HCT116 (cell line): ENCODE data around the gene PLA2G4B. TPM values are rescaled to one million over a fixed set of nuclear protein-coding genes. Genes with fewer than 3 reads are reported as not detected.

ENCODE experiments used
- ATAC-seq: fragments of 200-7000 bp; cut with Tn5 transposase; 2 replicates; pipeline ENCODE4 v1.9.1; 2020; ENCODE audit warnings: mild to moderate bottlenecking, moderate library complexity
- BruUV-seq: library from RNA; stranded (reverse); fragments of 400-500 nt; replicated peaks from 2 replicates; lab custom pipeline; 2021; lab: Mats Ljungman, UMichigan
- CTCF ChIA-PET: fragments of 300-600 bp; sonication (Branson Sonifier 250); formaldehyde crosslinking; loops from one replicate; lab custom pipeline; 2021; ENCODE audit warnings: antibody characterized with exemption; lab: Charles Lee
- POLR2A ChIA-PET: fragments of 300-600, 350-600 bp; sonication (Branson Sonifier 250); formaldehyde crosslinking; loops from one replicate; lab custom pipeline; 2021; ENCODE audit warnings: antibody characterized with exemption; lab: Charles Lee
- RAD21 ChIA-PET, 2 experiments: fragments of 300-600 bp; sonication (Branson Sonifier 250); formaldehyde crosslinking; loops; one replicate each; lab custom pipeline; 2023; ENCODE audit warnings: low total read pairs in 2 of 2; ENCODE audit not compliant: uncharacterized antibody in 2 of 2, unreplicated experiment in 2 of 2, low non-redundant PET in 1 of 2; lab: Charles Lee
- DNase-seq: peaks from one replicate; pipeline ENCODE4 v3.0.0-alpha.2; 2010; ENCODE audit warnings: low read depth, low spot score
- H2AFZ ChIP-seq: fragments of 200-600 bp; shearing (Covaris generic), sonication (generic); 2 replicates; pipeline ENCODE4 v1.6.1; 2017; ENCODE audit warnings: low read depth, mixed run types, mixed read lengths, antibody characterized with exemption, low read length; ENCODE audit not compliant: poor library complexity, severe bottlenecking
- H3K27ac ChIP-seq: 2 replicates; pipeline ENCODE4 v1.5.1; 2012; ENCODE audit warnings: low read depth, low read length
- H3K27me3 ChIP-seq: fragments of 200-600 bp; sonication (generic); 2 replicates; pipeline ENCODE4 v1.6.1; 2016; ENCODE audit warnings: mixed run types, low read length, mixed read lengths; ENCODE audit not compliant: insufficient read depth
- H3K36me3 ChIP-seq, 2 experiments: fragments of 200-500 bp in 1 of 2; fragments of 200-600 bp in 1 of 2; sonication (Bioruptor generic) in 1 of 2; sonication (generic) in 1 of 2; 2 replicates each; pipeline versions ENCODE4 v1.5.1 to v1.6.1; 2014 to 2016; ENCODE audit warnings: low read length in 2 of 2, inconsistent platforms in 1 of 2, mixed read lengths in 1 of 2, mixed run types in 1 of 2; ENCODE audit not compliant: insufficient read depth in 2 of 2, control insufficient read depth in 1 of 2
- H3K4me1 ChIP-seq, 2 experiments: fragments of 200-600 bp in 1 of 2; sonication (generic) in 1 of 2; 2 replicates each; pipeline versions ENCODE4 v1.5.1 to v1.6.1; 2012 to 2017; ENCODE audit warnings: low read length in 2 of 2, inconsistent platforms in 1 of 2, mild to moderate bottlenecking in 1 of 2, mixed read lengths in 1 of 2, mixed run types in 1 of 2, moderate library complexity in 1 of 2; ENCODE audit not compliant: insufficient read depth in 2 of 2, control insufficient read depth in 1 of 2
- H3K4me2 ChIP-seq: fragments of 200-600 bp; sonication (generic); 2 replicates; pipeline ENCODE4 v1.6.1; 2017; ENCODE audit warnings: mixed run types, low read length, mixed read lengths
- H3K4me3 ChIP-seq, 2 experiments: fragments of 200-600 bp in 1 of 2; sonication (generic) in 1 of 2; replicated peaks in 1 of 2; 2 replicates each; pipeline ENCODE4 v1.5.1; 2011 to 2016; ENCODE audit warnings: low read length in 2 of 2, control low read depth in 1 of 2, low read depth in 1 of 2, mild to moderate bottlenecking in 1 of 2, mixed read lengths in 1 of 2, mixed run types in 1 of 2
- H3K79me2 ChIP-seq: fragments of 200-600 bp; sonication (generic); 2 replicates; pipeline ENCODE4 v1.6.1; 2017; ENCODE audit warnings: mild to moderate bottlenecking, mixed run types, low read length, moderate library complexity, mixed read lengths; ENCODE audit not compliant: insufficient read depth
- H3K9ac ChIP-seq: fragments of 200-600 bp; sonication (generic); 2 replicates; pipeline ENCODE4 v1.6.1; 2016; ENCODE audit warnings: low read length, mixed read lengths
- H3K9me2 ChIP-seq: fragments of 200-600 bp; sonication (generic), shearing (Covaris generic); 2 replicates; pipeline ENCODE4 v1.6.1; 2017; ENCODE audit warnings: mixed run types, mild to moderate bottlenecking, moderate library complexity; ENCODE audit not compliant: insufficient read depth
- H3K9me3 ChIP-seq, 2 experiments: fragments of 200-500 bp in 1 of 2; fragments of 200-600 bp in 1 of 2; sonication (Bioruptor generic) in 1 of 2; sonication (generic) in 1 of 2; 2 replicates each; pipeline ENCODE4 v1.6.1; 2014 to 2017; ENCODE audit warnings: low read length in 2 of 2, mixed read lengths in 2 of 2, inconsistent platforms in 1 of 2, low read depth in 1 of 2, mild to moderate bottlenecking in 1 of 2, mixed run types in 1 of 2, moderate library complexity in 1 of 2; ENCODE audit not compliant: control insufficient read depth in 1 of 2, insufficient read depth in 1 of 2
- H4K20me1 ChIP-seq: fragments of 200-600 bp; sonication (generic), shearing (Covaris generic); 2 replicates; pipeline ENCODE4 v1.6.1; 2017; ENCODE audit warnings: mixed run types, mild to moderate bottlenecking, moderate library complexity; ENCODE audit not compliant: insufficient read depth
- CEBPB ChIP-seq: IDR thresholded peaks from 2 replicates; pipeline ENCODE4 v1.6.1; 2012; ENCODE audit warnings: low read depth
- EZH2phosphoT487 ChIP-seq: fragments of 200-600 bp; IDR thresholded peaks from 2 replicates; pipeline ENCODE4 v1.6.1; 2018; ENCODE audit warnings: antibody characterized with exemption, borderline replicate concordance
- POLR2AphosphoS5 ChIP-seq: IDR thresholded peaks from 2 replicates; pipeline ENCODE4 v1.6.1; 2011; ENCODE audit warnings: mild to moderate bottlenecking, low read depth, low read length, moderate library complexity
- RAD21 ChIP-seq: IDR thresholded peaks from 2 replicates; pipeline ENCODE4 v1.6.1; 2012; ENCODE audit warnings: low read depth, mild to moderate bottlenecking
- REST ChIP-seq: IDR thresholded peaks from 2 replicates; pipeline ENCODE4 v1.6.1; 2012; ENCODE audit warnings: low read depth
- TCF7L2 ChIP-seq: IDR thresholded peaks from 2 replicates; pipeline ENCODE4 v1.7.0; 2011; ENCODE audit warnings: borderline replicate concordance, inconsistent platforms; ENCODE audit not compliant: insufficient read depth, insufficient read length; ENCODE audit errors: extremely low read depth
- ZBTB33 ChIP-seq: IDR thresholded peaks from 2 replicates; pipeline ENCODE4 v1.6.1; 2011; ENCODE audit warnings: mild to moderate bottlenecking, low read length, moderate library complexity; ENCODE audit not compliant: insufficient replicate concordance; ENCODE audit errors: extremely low read depth
- intact Hi-C: fragments of 100-400 bp; cut with micrococcal nuclease; formaldehyde crosslinking; loops from 2 replicates; pipeline ENCODE4 v1.10.0; 2022
- total RNA-seq: library from RNA; stranded (reverse); gene quantifications from one replicate; pipeline ENCODE4 v1.2.1, GENCODE V29; 2021; ENCODE audit not compliant: unreplicated experiment
- TF ChIP-seq, protein P1 (sequence below), 3 experiments: fragments of 200-600 bp in 1 of 3; sonication (generic) in 1 of 3; IDR thresholded peaks in 2 of 3; conservative IDR thresholded peaks in 1 of 3; 2 replicates each; pipeline ENCODE4 v1.5.1; 2012 to 2017; ENCODE audit warnings: low read depth in 2 of 3, low read length in 2 of 3, antibody characterized with exemption in 1 of 3, borderline replicate concordance in 1 of 3, control low read depth in 1 of 3, mild to moderate bottlenecking in 1 of 3, mixed read lengths in 1 of 3, mixed run types in 1 of 3, moderate library complexity in 1 of 3; ENCODE audit not compliant: insufficient read depth in 1 of 3

PLA2G4B gene
- total RNA-seq, 1 experiment from 2014 or later: 4.7 TPM

GRCh38 chr15:41881920-41882688 lies 43.5 kb downstream of the PLA2G4B start:
- H2AFZ ChIP-seq: no peak overlapping the region
- no peaks in the 10 kb centered on the region for H3K79me2 ChIP-seq
- RAD21 ChIA-PET: no interaction called here
- H3K4me2 ChIP-seq: no peak overlapping the region
- ATAC-seq: no peak
- POLR2A ChIA-PET: no interaction called here
- CTCF ChIA-PET: no interaction called here
- intact Hi-C loops: no loop called here
- no TSS peak for BruUV-seq
- no peak for DNase-seq
- no peak for TF ChIP-seq CEBPB
- no peak for TF ChIP-seq TCF7L2
- TF ChIP-seq POLR2AphosphoS5: no peak
- no peak for TF ChIP-seq RAD21
- no peak for TF ChIP-seq ZBTB33
- TF ChIP-seq REST: no peak
- no peak for TF ChIP-seq EZH2phosphoT487
- TF ChIP-seq, protein P1, sequence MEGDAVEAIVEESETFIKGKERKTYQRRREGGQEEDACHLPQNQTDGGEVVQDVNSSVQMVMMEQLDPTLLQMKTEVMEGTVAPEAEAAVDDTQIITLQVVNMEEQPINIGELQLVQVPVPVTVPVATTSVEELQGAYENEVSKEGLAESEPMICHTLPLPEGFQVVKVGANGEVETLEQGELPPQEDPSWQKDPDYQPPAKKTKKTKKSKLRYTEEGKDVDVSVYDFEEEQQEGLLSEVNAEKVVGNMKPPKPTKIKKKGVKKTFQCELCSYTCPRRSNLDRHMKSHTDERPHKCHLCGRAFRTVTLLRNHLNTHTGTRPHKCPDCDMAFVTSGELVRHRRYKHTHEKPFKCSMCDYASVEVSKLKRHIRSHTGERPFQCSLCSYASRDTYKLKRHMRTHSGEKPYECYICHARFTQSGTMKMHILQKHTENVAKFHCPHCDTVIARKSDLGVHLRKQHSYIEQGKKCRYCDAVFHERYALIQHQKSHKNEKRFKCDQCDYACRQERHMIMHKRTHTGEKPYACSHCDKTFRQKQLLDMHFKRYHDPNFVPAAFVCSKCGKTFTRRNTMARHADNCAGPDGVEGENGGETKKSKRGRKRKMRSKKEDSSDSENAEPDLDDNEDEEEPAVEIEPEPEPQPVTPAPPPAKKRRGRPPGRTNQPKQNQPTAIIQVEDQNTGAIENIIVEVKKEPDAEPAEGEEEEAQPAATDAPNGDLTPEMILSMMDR (IDR thresholded peaks at IDR 0.05 in 2 of 3, conservative IDR thresholded peaks at IDR 0.05 in 1 of 3; ENCODE audit: borderline replicate concordance in 1 of 3, insufficient read depth in 1 of 3, low read depth in 2 of 3, low read length in 2 of 3): no peak
- no peaks in the 10 kb centered on the region for H3K9me3 ChIP-seq
- no peaks in the 10 kb centered on the region for H3K27me3 ChIP-seq
- no peak overlapping the region for H3K9ac ChIP-seq
- no peak overlapping the region for H3K4me3 ChIP-seq
- H3K4me1 ChIP-seq: no peaks in the 10 kb centered on the region
- no peak overlapping the region for H3K27ac ChIP-seq
- H3K36me3 ChIP-seq: no peaks in the 10 kb centered on the region
- H3K9me2 ChIP-seq: no peaks in the 10 kb centered on the region
- no peaks in the 10 kb centered on the region for H4K20me1 ChIP-seq
